Colonic mucosa (tissue), 4 donors: ENCODE data around the gene CADPS. TPM values are rescaled to one million over a fixed set of nuclear protein-coding genes. Genes with fewer than 3 reads are reported as not detected.

Experiments used
- DNase-seq: peaks from one replicate; pipeline ENCODE4 v3.0.0-alpha.2; 2020
- H3K27ac ChIP-seq: fragments of 200-600 bp; one replicate; pipeline ENCODE4 v1.8.0; 2021
- H3K27me3 ChIP-seq: fragments of 200-600 bp; one replicate; pipeline ENCODE4 v1.8.0; 2021
- H3K36me3 ChIP-seq: fragments of 200-600 bp; one replicate; pipeline ENCODE4 v1.8.0; 2021
- H3K4me1 ChIP-seq: fragments of 200-600 bp; one replicate; pipeline ENCODE4 v1.8.0; 2021; ENCODE audit warnings: mild to moderate bottlenecking
- H3K4me3 ChIP-seq: fragments of 200-600 bp; one replicate; pipeline ENCODE4 v1.8.0; 2021
- H3K9ac ChIP-seq, 2 donors: one replicate each; pipeline ENCODE4 v1.7.0; 2013; ENCODE audit warnings: control low read depth in 2 of 2, low read depth in 2 of 2, low read length in 2 of 2
- H3K9me3 ChIP-seq: fragments of 200-600 bp; one replicate; pipeline ENCODE4 v1.8.0; 2021
- CTCF ChIP-seq: fragments of 200-600 bp; IDR thresholded peaks from one replicate; pipeline ENCODE4 v1.8.0; 2022; ENCODE audit warnings: antibody characterized with exemption, mild to moderate bottlenecking
- intact Hi-C: fragments of 100-400 bp; cut with DNase I; formaldehyde crosslinking; loops from one replicate; pipeline ENCODE4 v1.14.1; 2022
- total RNA-seq, 2 donors: library from RNA; stranded (reverse); fragmentation: NEBNext Ultra II Directional in 1 of 2; extraction: Animal tissue kit (Norgen Biotek cat#: 25700) in 1 of 2; gene quantifications; one replicate each; pipeline ENCODE4 v1.2.1, GENCODE V29; 2021
- donor health status: healthy.
- donor health status: DM: no; HTN: no; CAD: no.
- donor health status: DM: no; HTN: no; CAD: no.

Gene CADPS
- total RNA-seq, 2 donors from 2014 or later: 2.9 to 6.1 TPM

- Histone ChIP-seq H3K4me3 (no peak overlapping the region), H3K4me1 (no peaks in the 10 kb centered on the region), H3K27ac (no peak overlapping the region), H3K36me3 (no peaks in the 10 kb centered on the region), H3K9me3 (no peaks in the 10 kb centered on the region), H3K27me3 (no peaks in the 10 kb centered on the region), H3K9ac (no peak overlapping the region)
- no peak for TF ChIP-seq CTCF
- DNase-seq: no peak
- intact Hi-C loops: no loop called here
These were observed 349.9 kb downstream of the CADPS start for GRCh38 chr3:62525281-62525680.

- H3K9me3 ChIP-seq: no peaks in the 10 kb centered on the region
- H3K36me3 ChIP-seq: no peaks in the 10 kb centered on the region
- H3K4me1 ChIP-seq: no peaks in the 10 kb centered on the region
- no peak for TF ChIP-seq CTCF
- intact Hi-C loops: no loop called here
- no peak overlapping the region for H3K4me3 ChIP-seq
- H3K27ac ChIP-seq: no peak overlapping the region
- H3K9ac ChIP-seq: no peak overlapping the region
- DNase-seq: no peak
- no peaks in the 10 kb centered on the region for H3K27me3 ChIP-seq
These were observed 351.5 kb downstream of the CADPS start for GRCh38 chr3:62523672-62524071.

GRCh38 chr3:62521464-62522105 is 353.6 kb downstream of the CADPS start:
- Histone ChIP-seq H3K9ac (no peak overlapping the region), H3K36me3 (no peaks in the 10 kb centered on the region), H3K9me3 (no peaks in the 10 kb centered on the region), H3K27ac (no peak overlapping the region), H3K27me3 (no peaks in the 10 kb centered on the region), H3K4me1 (no peaks in the 10 kb centered on the region), H3K4me3 (no peak overlapping the region)
- no peak for TF ChIP-seq CTCF
- intact Hi-C loops: no loop called here
- DNase-seq: no peak

GRCh38 chr3:62503516-62503915 is 371.7 kb downstream of the CADPS start:
- H3K27me3 ChIP-seq: no peaks in the 10 kb centered on the region
- no peak overlapping the region for H3K9ac ChIP-seq
- intact Hi-C loops: no loop called here
- no peak for TF ChIP-seq CTCF
- H3K4me1 ChIP-seq: no peaks in the 10 kb centered on the region
- no peak for DNase-seq
- H3K9me3 ChIP-seq: no peaks in the 10 kb centered on the region
- H3K36me3 ChIP-seq: no peaks in the 10 kb centered on the region
- no peak overlapping the region for H3K4me3 ChIP-seq
- H3K27ac ChIP-seq: no peak overlapping the region

- no peak overlapping the region for H3K27ac ChIP-seq
- no peak overlapping the region for H3K9ac ChIP-seq
- TF ChIP-seq CTCF: no peak
- intact Hi-C loops: no loop called here
- H3K27me3 ChIP-seq: no peaks in the 10 kb centered on the region
- H3K36me3 ChIP-seq: no peaks in the 10 kb centered on the region
- DNase-seq: no peak
- H3K4me1 ChIP-seq: no peaks in the 10 kb centered on the region
- no peaks in the 10 kb centered on the region for H3K9me3 ChIP-seq
- no peak overlapping the region for H3K4me3 ChIP-seq
These were observed 372.6 kb downstream of the CADPS start for GRCh38 chr3:62502315-62503300.
